Activated effector memory CD4-positive, alpha-beta T cell treated with anti-CD3 and anti-CD28 coated beads, Interleukin-2, amount 50 U/mL, for 16 hours (primary cell): Measurements from ENCODE around the gene SPATA33.
A peak's percentile ranks its signal among the peaks of the same experiment; 100 is the strongest.

ENCODE experiments used
- DNase-seq: peaks from one replicate; pipeline ENCODE4 v3.0.0-alpha.2; 2020

SPATA33 gene

GRCh38 chr16:89711601-89712273 lies 54.1 kb downstream of the SPATA33 start:
- peak; percentile 85 for DNase-seq

- DNase-seq: no peak
These were observed 54.7 kb downstream of the SPATA33 start for GRCh38 chr16:89712274-89712781.

DNA sequence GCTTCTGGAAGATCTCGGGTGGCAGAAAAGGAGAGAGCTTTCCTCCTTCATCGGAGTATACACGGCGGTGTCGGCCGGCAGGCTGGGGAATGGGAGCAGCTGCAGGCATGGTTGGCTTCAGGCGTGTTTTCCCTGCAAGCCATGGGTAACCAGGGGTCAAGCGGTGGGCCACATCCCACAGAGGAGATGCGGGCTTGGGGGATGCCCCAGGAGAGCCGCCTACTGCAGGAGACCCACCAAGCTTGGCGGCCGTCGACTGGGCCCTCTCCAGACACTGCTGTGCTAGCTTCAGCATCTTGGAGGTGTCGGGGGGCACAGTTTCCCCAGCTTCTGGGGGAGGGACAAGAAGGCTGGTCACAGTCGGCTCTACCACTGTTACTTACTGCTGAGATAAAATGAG lies 58.9 kb downstream of the SPATA33 start:
- DNase-seq: no peak

DNA sequence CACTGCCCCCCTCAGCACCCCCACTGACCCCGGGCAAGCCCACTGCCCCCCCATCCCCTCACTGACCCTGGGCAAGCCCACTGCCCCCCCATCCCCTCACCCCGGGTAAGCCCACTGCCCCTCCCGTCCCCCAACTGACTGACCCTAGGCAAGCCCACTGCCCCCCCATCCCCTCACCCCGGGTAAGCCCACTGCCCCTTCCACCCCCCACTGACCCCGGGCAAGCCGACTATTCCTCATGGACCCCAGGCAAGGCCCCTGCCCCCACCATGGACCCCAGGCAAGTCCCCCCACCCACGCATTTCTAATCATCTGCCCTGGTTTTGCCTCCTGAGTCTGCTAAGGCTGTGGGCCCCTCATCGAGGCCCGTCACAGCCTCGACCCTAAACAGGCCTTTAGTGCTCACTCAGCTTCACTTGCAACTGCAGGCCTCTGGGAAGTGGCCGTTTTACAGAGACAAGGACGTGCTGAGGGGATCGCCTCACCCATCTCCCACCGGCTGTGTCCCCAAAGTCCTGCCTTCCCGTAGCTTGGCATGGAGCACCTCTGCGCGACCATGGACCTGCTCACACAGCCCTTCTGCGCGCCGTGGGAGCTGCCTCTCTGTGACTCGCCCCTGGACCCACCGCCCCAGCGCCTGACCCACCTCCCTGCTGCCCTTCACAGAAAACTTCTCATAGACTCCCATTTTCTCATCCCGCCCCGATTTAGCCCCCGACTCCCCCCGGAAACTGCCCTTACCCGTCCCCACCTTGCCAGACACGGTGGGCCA lies 59.5 kb downstream of the SPATA33 start:
- no peak for DNase-seq

DNA sequence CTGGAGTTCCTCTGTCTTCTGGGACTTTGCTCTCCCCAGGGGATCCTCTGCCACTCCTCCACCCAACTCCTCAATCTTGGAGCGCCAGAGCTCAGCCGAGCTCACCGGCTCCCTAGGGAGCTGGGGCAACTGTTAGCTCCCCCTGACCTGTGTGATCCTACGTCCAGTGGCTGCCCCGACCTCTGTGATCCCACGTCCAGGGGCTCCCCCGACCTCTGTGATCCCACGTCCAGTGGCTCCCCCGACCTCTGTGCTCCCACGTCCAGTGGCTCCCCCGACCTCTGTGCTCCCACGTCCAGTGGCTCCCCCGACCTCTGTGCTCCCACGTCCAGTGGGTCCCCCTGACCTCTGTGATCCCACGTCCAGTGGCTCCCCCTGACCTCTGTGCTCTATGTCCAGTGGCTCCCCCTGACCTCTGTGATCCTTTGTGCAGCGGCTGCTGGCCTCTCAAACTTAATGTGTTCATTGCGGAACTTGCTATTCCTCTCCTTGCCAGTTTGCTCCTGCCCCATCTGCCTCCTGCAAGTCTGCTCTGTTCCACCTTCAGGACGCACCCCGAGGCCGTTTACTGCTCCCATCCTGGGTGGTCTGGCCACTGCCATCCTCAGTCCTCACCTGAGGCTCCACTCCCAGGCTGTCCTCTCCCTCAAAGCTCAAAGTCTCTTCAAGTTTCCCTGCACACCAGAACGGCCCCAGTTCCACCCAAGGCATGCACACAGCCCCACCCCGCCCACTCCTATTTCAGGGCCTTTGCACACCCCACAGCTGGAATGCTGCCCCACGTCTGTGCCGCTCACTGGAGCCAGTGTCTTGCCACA lies 60.3 kb downstream of the SPATA33 start:
- no peak for DNase-seq
